Activated B cell treated with CpG ODN at 0.5 μM for 24 hours (primary cell): ENCODE results near the gene NEK6. TPM values are rescaled to one million over a fixed set of nuclear protein-coding genes. Genes with fewer than 3 reads are reported as not detected.

Source experiments
- ATAC-seq: fragments of 200-7000 bp; cut with Tn5 transposase; one replicate; pipeline ENCODE4 v1.10.0; 2021; ENCODE audit warnings: low read depth, mild to moderate bottlenecking, moderate library complexity
- CTCF ChIA-PET: fragments of 350-600 bp; sonication (Branson Sonifier 250); formaldehyde crosslinking; loops from one replicate; lab custom pipeline; 2021; ENCODE audit warnings: antibody characterized with exemption; lab: Charles Lee
- POLR2A ChIA-PET: fragments of 350-600 bp; sonication (Branson Sonifier 250); formaldehyde crosslinking; loops from one replicate; lab custom pipeline; 2021; ENCODE audit warnings: antibody characterized with exemption; lab: Charles Lee
- DNase-seq: peaks from one replicate; pipeline ENCODE4 v3.0.0; 2022
- H3K27ac Mint-ChIP-seq: one replicate; pipeline ENCODE4 v1.8.0; 2020; ENCODE audit warnings: mixed read lengths
- H3K27me3 Mint-ChIP-seq: one replicate; pipeline ENCODE4 v1.8.0; 2021; ENCODE audit warnings: mixed read lengths
- H3K36me3 Mint-ChIP-seq: one replicate; pipeline ENCODE4 v1.8.0; 2021; ENCODE audit warnings: low read depth, mixed read lengths
- H3K4me1 Mint-ChIP-seq: one replicate; pipeline ENCODE4 v1.8.0; 2021; ENCODE audit warnings: mixed read lengths
- H3K4me3 Mint-ChIP-seq: one replicate; pipeline ENCODE4 v1.8.0; 2020; ENCODE audit warnings: mild to moderate bottlenecking, mixed read lengths
- H3K9me3 Mint-ChIP-seq: one replicate; pipeline ENCODE4 v1.8.0; 2020; ENCODE audit warnings: mixed read lengths
- intact Hi-C: fragments of 100-400 bp; cut with micrococcal nuclease; formaldehyde crosslinking; loops from one replicate; pipeline ENCODE4 v1.15.1; 2024
- total RNA-seq: library from RNA; stranded (reverse); gene quantifications from 2 replicates; pipeline ENCODE4 v1.2.3, GENCODE V29; 2022
- TF ChIP-seq, protein P1 (sequence below): fragments of 200-600 bp; IDR thresholded peaks from one replicate; pipeline ENCODE4 v1.8.0; 2022; ENCODE audit warnings: antibody characterized with exemption, mild to moderate bottlenecking

NEK6 gene
- total RNA-seq, 1 donor from 2014 or later = 110 TPM

DNA sequence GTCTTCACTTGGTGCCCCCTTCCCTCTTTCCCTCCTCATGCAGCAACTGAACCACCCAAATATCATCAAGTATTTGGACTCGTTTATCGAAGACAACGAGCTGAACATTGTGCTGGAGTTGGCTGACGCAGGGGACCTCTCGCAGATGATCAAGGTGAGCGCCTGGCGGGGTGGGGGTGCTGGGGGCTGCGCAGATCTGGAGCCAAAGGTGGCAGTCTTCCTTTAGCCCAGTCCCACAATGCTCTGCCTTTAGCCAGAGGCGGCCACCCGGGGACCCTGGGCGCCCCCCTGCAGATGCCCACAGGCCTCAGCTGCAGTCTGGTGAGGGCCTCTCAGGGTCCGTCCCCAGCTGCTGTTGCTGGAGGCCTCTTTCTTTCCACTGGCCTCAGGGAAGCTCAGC is 63.7 kb downstream of the NEK6 start:
- TF ChIP-seq, protein P1, sequence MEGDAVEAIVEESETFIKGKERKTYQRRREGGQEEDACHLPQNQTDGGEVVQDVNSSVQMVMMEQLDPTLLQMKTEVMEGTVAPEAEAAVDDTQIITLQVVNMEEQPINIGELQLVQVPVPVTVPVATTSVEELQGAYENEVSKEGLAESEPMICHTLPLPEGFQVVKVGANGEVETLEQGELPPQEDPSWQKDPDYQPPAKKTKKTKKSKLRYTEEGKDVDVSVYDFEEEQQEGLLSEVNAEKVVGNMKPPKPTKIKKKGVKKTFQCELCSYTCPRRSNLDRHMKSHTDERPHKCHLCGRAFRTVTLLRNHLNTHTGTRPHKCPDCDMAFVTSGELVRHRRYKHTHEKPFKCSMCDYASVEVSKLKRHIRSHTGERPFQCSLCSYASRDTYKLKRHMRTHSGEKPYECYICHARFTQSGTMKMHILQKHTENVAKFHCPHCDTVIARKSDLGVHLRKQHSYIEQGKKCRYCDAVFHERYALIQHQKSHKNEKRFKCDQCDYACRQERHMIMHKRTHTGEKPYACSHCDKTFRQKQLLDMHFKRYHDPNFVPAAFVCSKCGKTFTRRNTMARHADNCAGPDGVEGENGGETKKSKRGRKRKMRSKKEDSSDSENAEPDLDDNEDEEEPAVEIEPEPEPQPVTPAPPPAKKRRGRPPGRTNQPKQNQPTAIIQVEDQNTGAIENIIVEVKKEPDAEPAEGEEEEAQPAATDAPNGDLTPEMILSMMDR = no peak
- ChIA-PET CTCF (interaction anchor here (2.4 to 7.9 kb wide), 2 partner anchors 191 to 195 kb away, joined by 6 to 59 read pairs; no protein-coding TSS in a partner anchor), POLR2A (no interaction called here)
- Mint-ChIP-seq H3K27ac (no peak overlapping the region), H3K4me3 (no peak overlapping the region), H3K27me3 (no peaks in the 10 kb centered on the region), H3K9me3 (no peaks in the 10 kb centered on the region), H3K4me1 (peaks cover 41% of the 10 kb centered on the region), H3K36me3 (peaks cover 67% of the 10 kb centered on the region)
- no peak for DNase-seq
- intact Hi-C loops = loop anchor here (5.0 kb wide), 1 partner anchor 34 kb away; no protein-coding TSS in a partner anchor
- ATAC-seq = no peak

DNA sequence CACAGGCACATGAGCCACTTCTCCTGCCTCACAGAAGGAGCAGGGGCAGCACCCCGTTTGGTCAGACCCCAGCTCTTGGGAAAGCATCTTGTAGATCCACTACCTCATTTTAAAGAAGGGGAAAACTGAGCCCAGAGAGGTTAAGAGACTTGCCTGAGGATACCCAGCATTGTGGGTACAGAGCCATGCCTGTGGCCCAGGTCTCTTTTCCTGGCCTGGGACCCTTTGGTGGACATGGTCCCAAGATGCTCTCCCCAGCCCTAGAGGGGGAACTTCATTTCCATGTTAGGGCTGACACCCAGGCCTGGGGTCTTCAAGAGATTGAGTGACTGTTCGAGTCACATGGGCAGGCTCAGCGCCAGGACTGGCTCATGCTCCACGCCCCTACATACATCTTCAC is 64.2 kb downstream of the NEK6 start:
- H3K4me3 Mint-ChIP-seq = no peak overlapping the region
- H3K36me3 Mint-ChIP-seq = peaks cover 65% of the 10 kb centered on the region
- POLR2A ChIA-PET = no interaction called here

DNA sequence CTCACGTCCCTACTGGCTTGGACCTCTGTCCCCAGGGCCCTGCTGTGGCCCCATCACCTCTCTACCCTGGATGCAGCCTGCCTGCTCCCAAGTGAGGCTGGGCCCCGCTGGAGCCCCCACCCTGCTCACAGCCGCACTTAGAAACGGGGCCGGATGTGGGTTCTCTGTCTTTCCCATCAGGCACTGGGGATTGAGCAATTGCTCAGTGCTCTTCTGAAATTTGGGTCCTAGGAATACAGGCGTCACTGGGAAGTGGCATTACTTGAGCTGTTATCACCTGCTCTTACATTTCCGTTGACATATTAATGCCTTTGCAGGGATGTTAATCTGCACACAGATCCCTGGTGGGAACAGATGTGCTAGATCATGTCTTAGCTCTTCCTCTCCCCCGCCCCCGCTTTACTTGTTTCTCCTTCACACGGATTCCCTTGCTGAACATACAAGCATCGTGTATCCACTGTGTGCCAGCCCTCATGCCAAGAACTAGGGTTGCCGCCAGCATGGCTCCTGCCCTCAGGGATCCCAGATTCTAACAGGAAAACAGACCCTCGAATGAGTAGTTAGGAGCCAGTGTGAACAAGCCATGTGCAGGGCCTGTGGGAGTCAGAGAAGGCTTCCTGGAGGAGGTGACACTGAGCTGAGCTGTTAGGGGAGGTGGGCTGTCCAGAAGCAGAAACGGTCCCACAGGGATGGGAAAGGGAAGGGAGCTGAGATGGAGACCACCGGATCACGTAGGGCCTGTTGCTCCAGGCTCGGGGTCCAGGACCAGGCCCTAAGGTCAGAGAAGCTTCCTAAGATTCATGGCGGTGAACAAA is 65.1 kb downstream of the NEK6 start:
- Mint-ChIP-seq H3K36me3 (peaks cover 65% of the 10 kb centered on the region), H3K27me3 (no peaks in the 10 kb centered on the region), H3K4me1 (peaks cover 39% of the 10 kb centered on the region), H3K4me3 (no peak overlapping the region), H3K27ac (peak overlapping the region; percentile 66), H3K9me3 (no peaks in the 10 kb centered on the region)
- POLR2A ChIA-PET = no interaction called here
- DNase-seq = no peak
- TF ChIP-seq, protein P1 = no peak
- intact Hi-C loops = loop anchor here (5.0 kb wide), 1 partner anchor 36 kb away; no protein-coding TSS in a partner anchor
- CTCF ChIA-PET = interaction anchor here (7.9 kb wide), 1 partner anchor 196 kb away, joined by 59 read pairs; no protein-coding TSS in a partner anchor
- ATAC-seq = no peak

More for the DNA sequence above, 64.2 kb downstream of the NEK6 start:
- ATAC-seq = no peak
- Mint-ChIP-seq H3K27ac (no peak overlapping the region), H3K27me3 (no peaks in the 10 kb centered on the region), H3K9me3 (no peaks in the 10 kb centered on the region), H3K4me1 (peaks cover 41% of the 10 kb centered on the region)
- TF ChIP-seq, protein P1 = no peak
- no peak for DNase-seq
- CTCF ChIA-PET = interaction anchor here (2.4 to 7.9 kb wide), 2 partner anchors 192 to 195 kb away, joined by 6 to 59 read pairs; no protein-coding TSS in a partner anchor
- intact Hi-C loops = loop anchor here (5.0 kb wide), 1 partner anchor 35 kb away; no protein-coding TSS in a partner anchor

DNA sequence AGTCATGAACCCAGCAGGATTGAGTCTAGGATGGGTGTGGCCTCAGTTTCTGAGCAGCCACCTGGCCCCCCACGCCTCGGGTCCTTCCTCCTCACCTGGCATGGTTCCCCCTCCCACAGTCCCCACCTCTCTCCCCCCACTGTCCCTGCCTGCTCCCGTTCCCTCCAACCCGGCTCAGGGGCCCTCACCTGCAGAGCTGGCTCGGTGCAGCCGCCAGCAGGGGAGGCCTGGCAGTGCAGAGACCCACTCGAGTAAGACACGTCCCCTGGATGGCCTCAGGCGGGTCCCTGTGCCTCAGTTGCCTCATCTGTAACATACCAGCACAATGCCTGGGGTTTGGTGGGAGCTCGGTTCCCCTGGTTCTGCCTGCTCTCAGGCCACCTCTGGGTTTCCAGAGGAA is 66.2 kb downstream of the NEK6 start:
- CTCF ChIA-PET = interaction anchor here (2.5 to 7.9 kb wide), 2 partner anchors 197 to 201 kb away, joined by 9 to 59 read pairs; no protein-coding TSS in a partner anchor
- H3K4me3 Mint-ChIP-seq = no peak overlapping the region
- peak overlapping the region; percentile 24 for H3K27ac Mint-ChIP-seq
- no peaks in the 10 kb centered on the region for H3K27me3 Mint-ChIP-seq
- ATAC-seq (no peak), DNase-seq (no peak)
- no peaks in the 10 kb centered on the region for H3K9me3 Mint-ChIP-seq
- H3K4me1 Mint-ChIP-seq = peaks cover 36% of the 10 kb centered on the region
- TF ChIP-seq, protein P1 = no peak
- POLR2A ChIA-PET = interaction anchor here (0.6 kb wide), 1 partner anchor 124 kb away, joined by 3 read pairs; no protein-coding TSS in a partner anchor
- intact Hi-C loops = loop anchor here (2.0 to 5.0 kb wide), 2 partner anchors 37 to 63 kb away; no protein-coding TSS in a partner anchor
- H3K36me3 Mint-ChIP-seq = peaks cover 67% of the 10 kb centered on the region

DNA sequence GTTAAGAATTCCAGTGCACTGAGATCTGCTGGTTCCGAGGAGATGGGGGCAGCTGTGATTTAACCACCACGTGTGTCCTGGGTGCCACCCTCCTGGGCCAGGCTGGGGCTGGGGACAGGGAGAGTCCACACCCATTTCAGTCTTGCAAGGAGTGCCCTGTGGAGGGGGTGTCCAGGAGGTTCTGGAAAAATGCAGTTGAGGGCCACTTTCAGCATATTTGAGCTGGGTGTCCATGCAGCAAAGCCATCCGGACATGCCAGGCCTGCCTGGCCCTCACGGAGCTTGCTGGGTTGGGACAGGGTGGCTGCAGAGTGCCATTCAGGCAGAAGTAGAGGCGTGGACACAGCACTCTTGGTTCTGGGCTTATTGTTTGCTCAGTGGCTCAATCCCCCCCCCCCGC is 68.1 kb downstream of the NEK6 start:
- ATAC-seq = no peak
- CTCF ChIA-PET = interaction anchor here (1.1 to 7.9 kb wide), 4 partner anchors 11 to 203 kb away, joined by 3 to 59 read pairs (median 7); no protein-coding TSS in a partner anchor
- Mint-ChIP-seq H3K36me3 (peaks cover 73% of the 10 kb centered on the region), H3K4me1 (peaks cover 26% of the 10 kb centered on the region), H3K4me3 (no peak overlapping the region), H3K27me3 (no peaks in the 10 kb centered on the region), H3K27ac (peak overlapping the region; percentile 68), H3K9me3 (no peaks in the 10 kb centered on the region)
- DNase-seq = no peak
- TF ChIP-seq, protein P1 = no peak
- POLR2A ChIA-PET = interaction anchor here (0.6 to 0.7 kb wide), 2 partner anchors 87 to 109 kb away, joined by 3 to 4 read pairs; no protein-coding TSS in a partner anchor
- intact Hi-C loops = loop anchor here (2.0 kb wide), 1 partner anchor 65 kb away; no protein-coding TSS in a partner anchor
